ENCODE data around the gene SPTBN5. TPM values are rescaled to one million over a fixed set of nuclear protein-coding genes. Genes with fewer than 3 reads are reported as not detected.
A peak's percentile ranks its signal among the peaks of the same experiment; 100 is the strongest.

SPTBN5 gene
- total and polyA plus RNA-seq, 8 donors, result 0.32 to 11.4 (median 0.84) TPM

GRCh38 chr15:41930867-41931222 is 37.0 kb upstream of the SPTBN5 start:
- 91 to 94% methylated on average over 2 of the region's 2 CpGs for WGBS, 2 donors
- Histone ChIP-seq H3K36me3 (no peaks in the 10 kb centered on the region), H3K4me1 (peaks cover 19 to 42% (median 20%) of the 10 kb centered on the region in 3 donors), H3K27me3 (no peaks in the 10 kb centered on the region), H3K4me3 (no peak overlapping the region), H3K27ac (no peak overlapping the region), H3K9me3 (no peaks in the 10 kb centered on the region)
- TF ChIP-seq CTCF (IDR thresholded peaks at IDR 0.05), result no peak
- FAIRE-seq (no peak), ATAC-seq (no peak), DNase-seq (no peak)
- intact Hi-C loops (cut with DNase I), result no loop called here

GRCh38 chr15:41930221-41930866 is 36.5 kb upstream of the SPTBN5 start:
- FAIRE-seq (no peak), DNase-seq (peak in 1 of 6 donors; percentile 7), ATAC-seq (peak in 2 of 4 donors; percentile 21 to 29)
- intact Hi-C loops (cut with DNase I), result no loop called here
- Histone ChIP-seq H3K9me3 (no peaks in the 10 kb centered on the region), H3K27ac (no peak overlapping the region), H3K4me1 (peaks cover 19 to 42% (median 20%) of the 10 kb centered on the region in 3 donors), H3K36me3 (no peaks in the 10 kb centered on the region), H3K27me3 (no peaks in the 10 kb centered on the region), H3K4me3 (no peak overlapping the region)
- WGBS, 2 donors, result 67 to 70% methylated on average over 8 of the region's 8 CpGs
- no peak for TF ChIP-seq CTCF (IDR thresholded peaks at IDR 0.05)

GRCh38 chr15:41928637-41929620 is 35.1 kb upstream of the SPTBN5 start:
- peaks cover 19 to 42% (median 20%) of the 10 kb centered on the region in 3 donors for H3K4me1 ChIP-seq
- DNase-seq (peak in 2 of 6 donors; percentile 43 to 54), FAIRE-seq (no peak), ATAC-seq (peak; percentile 27 to 61 (median 40))
- no peaks in the 10 kb centered on the region for H3K36me3 ChIP-seq
- peak overlapping the region in 3 of 4 donors; percentile 11 to 65 (median 60) for H3K27ac ChIP-seq
- no peak for TF ChIP-seq CTCF (IDR thresholded peaks at IDR 0.05)
- no peaks in the 10 kb centered on the region for H3K9me3 ChIP-seq
- intact Hi-C loops (cut with DNase I), result no loop called here
- 36 to 50% methylated on average over 16 of the region's 16 CpGs for WGBS, 2 donors
- no peaks in the 10 kb centered on the region for H3K27me3 ChIP-seq
- H3K4me3 ChIP-seq, result no peak overlapping the region

- ATAC-seq (peak; percentile 51 to 73 (median 62)), FAIRE-seq (no peak), DNase-seq (peak in 1 of 6 donors; percentile 45)
- Histone ChIP-seq H3K36me3 (no peaks in the 10 kb centered on the region), H3K4me1 (peaks cover 19 to 35% (median 20%) of the 10 kb centered on the region in 3 donors), H3K4me3 (no peak overlapping the region), H3K27ac (peak overlapping the region in 3 of 4 donors; percentile 10 to 65 (median 60)), H3K9me3 (no peaks in the 10 kb centered on the region), H3K27me3 (no peaks in the 10 kb centered on the region)
- no peak for TF ChIP-seq CTCF (IDR thresholded peaks at IDR 0.05)
- WGBS, 2 donors, result 34 to 41% methylated on average over 6 of the region's 6 CpGs
- intact Hi-C loops (cut with DNase I), result no loop called here
Measured at GRCh38 chr15:41928100-41928499, 34.2 kb upstream of the SPTBN5 start.

Data from pancreas (tissue), 10 donors.